Endothelial cell of umbilical vein (primary cell): ENCODE results near the gene CREB3. TPM values are rescaled to one million over a fixed set of nuclear protein-coding genes. Genes with fewer than 3 reads are reported as not detected.
A peak's percentile ranks its signal among the peaks of the same experiment; 100 is the strongest.

Source experiments
- BruUV-seq: library from RNA; stranded (reverse); fragments of 400-500 nt; replicated peaks from 2 replicates; lab custom pipeline; 2021; lab: Mats Ljungman, UMichigan
- CTCF ChIA-PET: fragments of 300-600, 350-600 bp; sonication (Branson Sonifier 250); formaldehyde crosslinking; loops from one replicate; lab custom pipeline; 2021; ENCODE audit warnings: antibody characterized with exemption, inconsistent platforms; lab: Charles Lee
- POLR2A ChIA-PET: fragments of 300-600, 350-600 bp; sonication (Branson Sonifier 250); formaldehyde crosslinking; loops from one replicate; lab custom pipeline; 2021; ENCODE audit warnings: antibody characterized with exemption, inconsistent platforms; lab: Charles Lee
- DNase-seq: peaks from one replicate; pipeline ENCODE4 v3.0.0-alpha.2; 2011; ENCODE audit warnings: low read depth, low spot score
- FAIRE-seq: peaks from 2 replicates; lab custom pipeline; 2011; peaks lifted over from hg19 to GRCh38; lab: Jason Lieb, UNC
- H2AFZ ChIP-seq: 2 replicates; pipeline ENCODE4 v1.6.0; 2012; ENCODE audit warnings: low read depth, low read length, control low read depth, inconsistent platforms
- H3K27ac ChIP-seq: 2 replicates; pipeline ENCODE4 v1.5.1; 2011; ENCODE audit warnings: low read depth, mild to moderate bottlenecking, control low read depth, low read length, moderate library complexity; ENCODE audit not compliant: insufficient read depth
- H3K27me3 ChIP-seq, 2 experiments: 2 replicates each; pipeline versions ENCODE4 v1.6.0 to v1.6.1; 2011; ENCODE audit warnings: low read length in 2 of 2, mixed read lengths in 1 of 2; ENCODE audit not compliant: control insufficient read depth in 2 of 2, insufficient read depth in 2 of 2
- H3K36me3 ChIP-seq, 2 experiments: 2 replicates in 1 of 2; 3 replicates in 1 of 2; pipeline ENCODE4 v1.5.1; 2011; ENCODE audit warnings: low read length in 2 of 2, mild to moderate bottlenecking in 1 of 2, moderate library complexity in 1 of 2; ENCODE audit not compliant: control insufficient read depth in 2 of 2, insufficient read depth in 2 of 2; ENCODE audit errors: extremely low read depth in 1 of 2
- H3K4me1 ChIP-seq: 3 replicates; pipeline ENCODE4 v1.5.1; 2011; ENCODE audit warnings: mild to moderate bottlenecking, low read length; ENCODE audit not compliant: control insufficient read depth, insufficient read depth; ENCODE audit errors: extremely low read depth
- H3K4me2 ChIP-seq: 2 replicates; pipeline ENCODE4 v1.6.1; 2011; ENCODE audit warnings: low read length, control low read depth, mixed read lengths; ENCODE audit not compliant: insufficient read depth
- H3K4me3 ChIP-seq, 3 experiments: fragments of 200-600 bp in 1 of 3; sonication (generic), shearing (Covaris generic) in 1 of 3; replicated peaks in 1 of 3; 2 replicates each; pipeline ENCODE4 v1.5.1; 2011 to 2016; ENCODE audit warnings: control low read depth in 3 of 3, low read length in 3 of 3, mild to moderate bottlenecking in 2 of 3, inconsistent platforms in 1 of 3, low read depth in 1 of 3, moderate library complexity in 1 of 3; ENCODE audit not compliant: insufficient read depth in 1 of 3
- H3K79me2 ChIP-seq: 2 replicates; pipeline ENCODE4 v1.6.0; 2012; ENCODE audit warnings: low read length, inconsistent platforms; ENCODE audit not compliant: control insufficient read depth, insufficient read depth
- H3K9ac ChIP-seq: replicated peaks from 2 replicates; pipeline ENCODE3; 2011; ENCODE audit warnings: low read length, control low read depth; ENCODE audit not compliant: insufficient read depth; ENCODE audit errors: extremely low read depth
- H3K9me1 ChIP-seq: replicated peaks from 3 replicates; pipeline ENCODE4 v1.6.0; 2011; ENCODE audit warnings: mild to moderate bottlenecking, low read length; ENCODE audit not compliant: control insufficient read depth, insufficient read depth; ENCODE audit errors: extremely low read depth
- H3K9me3 ChIP-seq: replicated peaks from 2 replicates; pipeline ENCODE4 v1.5.1; 2012; ENCODE audit warnings: low read length, inconsistent platforms; ENCODE audit not compliant: control insufficient read depth, insufficient read depth
- H4K20me1 ChIP-seq: replicated peaks from 2 replicates; pipeline ENCODE3; 2011; ENCODE audit warnings: mild to moderate bottlenecking, low read length; ENCODE audit not compliant: control insufficient read depth, insufficient read depth; ENCODE audit errors: extremely low read depth
- CTCF ChIP-seq, 2 donors: IDR thresholded peaks; 1 replicate in 1 of 2; 2 replicates in 1 of 2; pipeline ENCODE4 v1.5.1; 2011; ENCODE audit warnings: low read length in 2 of 2, mild to moderate bottlenecking in 2 of 2, moderate library complexity in 2 of 2, control low read depth in 1 of 2, inconsistent platforms in 1 of 2, low read depth in 1 of 2; ENCODE audit not compliant: insufficient read depth in 1 of 2; ENCODE audit errors: extremely low read depth in 1 of 2
- EZH2 ChIP-seq: IDR thresholded peaks from 2 replicates; pipeline ENCODE4 v1.6.1; 2012; ENCODE audit warnings: borderline replicate concordance, low read depth, mild to moderate bottlenecking, moderate library complexity, low read length, inconsistent platforms; ENCODE audit not compliant: severe bottlenecking
- FOS ChIP-seq: IDR thresholded peaks from 2 replicates; pipeline ENCODE4 v1.6.1; 2011; ENCODE audit warnings: mild to moderate bottlenecking, low read length, moderate library complexity, borderline replicate concordance; ENCODE audit not compliant: insufficient read depth
- GATA2 ChIP-seq: IDR thresholded peaks from 2 replicates; pipeline ENCODE4 v1.7.0; 2011; ENCODE audit warnings: low read depth, mild to moderate bottlenecking, moderate library complexity, mixed read lengths, low read length; ENCODE audit not compliant: insufficient read length, insufficient read depth
- JUN ChIP-seq: IDR thresholded peaks from 2 replicates; pipeline ENCODE4 v1.6.1; 2011; ENCODE audit warnings: borderline replicate concordance, low read depth; ENCODE audit not compliant: insufficient read length, insufficient read depth
- MYC ChIP-seq: IDR thresholded peaks from one replicate; pipeline ENCODE4 v1.6.1; 2011; ENCODE audit warnings: mild to moderate bottlenecking, low read depth, low read length
- POLR2A ChIP-seq: IDR thresholded peaks from 2 replicates; pipeline ENCODE4 v1.6.1; 2012; ENCODE audit warnings: low read depth, mild to moderate bottlenecking, control low read depth, low read length
- POLR2AphosphoS5 ChIP-seq: IDR thresholded peaks from 2 replicates; pipeline ENCODE4 v1.6.1; 2012; ENCODE audit warnings: low read depth, mild to moderate bottlenecking, control low read depth, low read length, moderate library complexity; ENCODE audit not compliant: insufficient read depth
- dilution Hi-C: fragments of 300-500 bp; cut with MboI; formaldehyde crosslinking; loops from one replicate; pipeline ENCODE4 v1.15.0; 2019; ENCODE audit warnings: low sequenced_read_pairs; ENCODE audit not compliant: extremely low pct_ligation_motif_present
- intact Hi-C: fragments of 100-400 bp; cut with micrococcal nuclease; formaldehyde crosslinking; loops from one replicate; pipeline ENCODE4 v1.10.0; 2022
- polyA plus RNA-seq, 4 experiments: library from polyadenylated mRNA; depleted of rRNA in 3 of 4; stranded (reverse) in 3 of 4; unstranded in 1 of 4; fragments of >200 nt; gene quantifications; 2 replicates each; pipeline versions ENCODE4 v1.2.1 to v1.2.3, GENCODE V29; 2011 to 2012; ENCODE audit warnings: missing spikeins in 1 of 4
- total RNA-seq: library from RNA; stranded (reverse); gene quantifications from 2 replicates; pipeline ENCODE4 v1.2.3, GENCODE V29; 2021
- TF ChIP-seq, protein P1 (sequence below): IDR thresholded peaks from 2 replicates; pipeline ENCODE4 v1.6.1; 2011; ENCODE audit not compliant: insufficient read depth, insufficient read length

CREB3 gene
- total and polyA plus RNA-seq, 2 donors (not counting 3 experiments of a cell fraction or from before 2014, with no cell fraction given), result 39.8 to 52.1 TPM

- Histone ChIP-seq H3K9me3 (no peaks in the 10 kb centered on the region), H3K9me1 (no peaks in the 10 kb centered on the region), H3K79me2 (peaks cover 34% of the 10 kb centered on the region), H3K4me3 (peak overlapping the region; percentile 60 to 70 (median 66)), H3K27me3 (no peaks in the 10 kb centered on the region), H4K20me1 (no peaks in the 10 kb centered on the region), H3K36me3 (peaks cover 6 to 7% of the 10 kb centered on the region in 2 experiments), H2AFZ (peak overlapping the region; percentile 45), H3K4me1 (peaks cover 28% of the 10 kb centered on the region), H3K27ac (peak overlapping the region; percentile 13), H3K4me2 (peak overlapping the region; percentile 48), H3K9ac (no peak overlapping the region)
- FAIRE-seq, result no peak
- dilution Hi-C loops, result no loop called here
- no peak for TF ChIP-seq FOS
- TF ChIP-seq MYC, result no peak
- TF ChIP-seq GATA2, result no peak
- TF ChIP-seq POLR2AphosphoS5, result no peak
- TF ChIP-seq JUN, result no peak
- TF ChIP-seq POLR2A, result no peak
- TF ChIP-seq EZH2, result no peak
- TF ChIP-seq CTCF (IDR thresholded peaks at IDR 0.05; ENCODE audit: extremely low read depth in 1 of 2, insufficient read depth in 1 of 2, low read depth in 1 of 2, low read length in 2 of 2), result no peak
- TF ChIP-seq, protein P1, sequence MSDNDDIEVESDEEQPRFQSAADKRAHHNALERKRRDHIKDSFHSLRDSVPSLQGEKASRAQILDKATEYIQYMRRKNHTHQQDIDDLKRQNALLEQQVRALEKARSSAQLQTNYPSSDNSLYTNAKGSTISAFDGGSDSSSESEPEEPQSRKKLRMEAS, result no peak
- intact Hi-C loops, result loop anchor here (2.0 kb wide), 1 partner anchor 42 kb away; the partner anchor contains the start of genes CREB3 and TLN1
- ChIA-PET POLR2A (interaction anchor here (1.1 to 1.7 kb wide), 5 partner anchors 11 to 36 kb away, joined by 3 to 7 read pairs (median 5); partner anchors contain the start of gene ARHGEF39), CTCF (interaction anchor here (1.0 to 13.5 kb wide), 5 partner anchors 22 to 88 kb away, joined by 3 to 227 read pairs (median 6); partner anchors contain the start of genes ARHGEF39, CCDC107 and RMRP)
- no TSS peak for BruUV-seq
- DNase-seq, result no peak
Measured at GRCh38 chr9:35691334-35691650, 41.2 kb upstream of the CREB3 start.
